Activated T-cell treated with anti-CD3 and anti-CD28 coated beads, Interleukin-2, amount 50 U/mL, for 24 hours (primary cell): ENCODE data around the gene BEGAIN.

Experiments
- DNase-seq: peaks from one replicate; pipeline ENCODE4 v3.0.0-alpha.2; 2020
- H3K27ac Mint-ChIP-seq: 2 replicates; pipeline ENCODE4 v1.8.0; 2020; ENCODE audit warnings: mild to moderate bottlenecking, mixed read lengths
- H3K27me3 Mint-ChIP-seq: 2 replicates; pipeline ENCODE4 v1.8.0; 2020; ENCODE audit warnings: mixed read lengths
- H3K36me3 Mint-ChIP-seq: 2 replicates; pipeline ENCODE4 v1.8.0; 2020; ENCODE audit warnings: low read depth, mixed read lengths
- H3K4me1 Mint-ChIP-seq: 2 replicates; pipeline ENCODE4 v1.8.0; 2020; ENCODE audit warnings: low read depth, mixed read lengths
- H3K4me3 Mint-ChIP-seq: 2 replicates; pipeline ENCODE4 v1.8.0; 2020; ENCODE audit warnings: mild to moderate bottlenecking, moderate library complexity, mixed read lengths
- H3K9me3 Mint-ChIP-seq: 2 replicates; pipeline ENCODE4 v1.8.0; 2020; ENCODE audit warnings: mixed read lengths

The BEGAIN gene

DNA sequence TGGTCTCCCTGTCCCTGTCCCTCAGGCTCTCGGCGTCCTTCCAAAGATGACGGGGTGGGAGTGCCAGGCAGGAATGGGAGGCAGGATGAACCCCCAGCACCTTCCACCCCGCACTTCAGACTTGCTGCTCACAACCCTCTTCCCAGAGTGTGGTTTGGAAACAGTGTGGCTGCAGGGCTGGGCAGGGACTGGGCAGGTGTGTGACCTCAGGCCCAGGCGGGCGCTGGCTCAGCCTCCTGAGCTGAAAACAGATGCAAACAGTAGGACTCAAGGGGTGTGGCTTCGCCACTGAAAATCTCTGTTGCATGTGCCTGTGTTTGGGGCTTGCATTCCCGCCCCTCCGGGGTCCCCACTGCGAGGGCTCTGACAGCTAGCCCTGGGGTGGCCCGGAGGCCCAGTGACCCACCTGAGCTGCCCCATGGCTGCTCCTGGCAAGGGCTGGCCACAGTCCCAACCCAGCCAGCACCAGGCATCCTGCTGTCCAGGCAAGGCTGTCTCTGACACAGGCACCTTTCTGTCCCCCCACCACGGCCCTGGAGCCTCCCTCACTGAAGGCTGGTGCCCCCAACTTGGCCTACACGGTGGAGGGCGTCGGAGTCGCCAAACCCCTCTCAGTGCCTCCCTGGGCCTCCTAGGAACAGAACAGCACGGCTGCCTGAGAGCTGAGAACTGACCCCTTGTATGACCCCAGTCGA, 46.1 kb downstream of the BEGAIN start:
- DNase-seq, result no peak
- no peak overlapping the region for H3K27ac Mint-ChIP-seq
- no peaks in the 10 kb centered on the region for H3K27me3 Mint-ChIP-seq
- no peaks in the 10 kb centered on the region for H3K9me3 Mint-ChIP-seq
- H3K4me1 Mint-ChIP-seq, result peaks cover 1% of the 10 kb centered on the region
- H3K36me3 Mint-ChIP-seq, result no peaks in the 10 kb centered on the region
- H3K4me3 Mint-ChIP-seq, result no peak overlapping the region

GRCh38 chr14:100540141-100540925, 46.9 kb downstream of the BEGAIN start:
- no peaks in the 10 kb centered on the region for H3K9me3 Mint-ChIP-seq
- H3K36me3 Mint-ChIP-seq, result no peaks in the 10 kb centered on the region
- H3K27ac Mint-ChIP-seq, result no peak overlapping the region
- H3K27me3 Mint-ChIP-seq, result no peaks in the 10 kb centered on the region
- DNase-seq, result no peak
- H3K4me3 Mint-ChIP-seq, result no peak overlapping the region
- no peaks in the 10 kb centered on the region for H3K4me1 Mint-ChIP-seq

- no peak for DNase-seq
- Mint-ChIP-seq H3K27ac (no peak overlapping the region), H3K27me3 (no peaks in the 10 kb centered on the region), H3K9me3 (no peaks in the 10 kb centered on the region), H3K4me1 (no peaks in the 10 kb centered on the region), H3K36me3 (no peaks in the 10 kb centered on the region), H3K4me3 (no peak overlapping the region)
Observed at GRCh38 chr14:100539766-100540140, 47.5 kb downstream of the BEGAIN start.

- no peaks in the 10 kb centered on the region for H3K36me3 Mint-ChIP-seq
- no peaks in the 10 kb centered on the region for H3K4me1 Mint-ChIP-seq
- H3K27ac Mint-ChIP-seq, result no peak overlapping the region
- no peaks in the 10 kb centered on the region for H3K9me3 Mint-ChIP-seq
- no peak overlapping the region for H3K4me3 Mint-ChIP-seq
- no peak for DNase-seq
- no peaks in the 10 kb centered on the region for H3K27me3 Mint-ChIP-seq
Observed at GRCh38 chr14:100539003-100539660, 48.1 kb downstream of the BEGAIN start.

- no peak for DNase-seq
- no peaks in the 10 kb centered on the region for H3K36me3 Mint-ChIP-seq
- H3K27me3 Mint-ChIP-seq, result no peaks in the 10 kb centered on the region
- peaks cover 2% of the 10 kb centered on the region for H3K4me1 Mint-ChIP-seq
- H3K9me3 Mint-ChIP-seq, result no peaks in the 10 kb centered on the region
- no peak overlapping the region for H3K4me3 Mint-ChIP-seq
- no peak overlapping the region for H3K27ac Mint-ChIP-seq
Observed at GRCh38 chr14:100538351-100539002, 48.7 kb downstream of the BEGAIN start.

- peak; percentile 17 for DNase-seq
- no peak overlapping the region for H3K27ac Mint-ChIP-seq
- H3K4me1 Mint-ChIP-seq, result peaks cover 2% of the 10 kb centered on the region
- no peaks in the 10 kb centered on the region for H3K9me3 Mint-ChIP-seq
- no peaks in the 10 kb centered on the region for H3K36me3 Mint-ChIP-seq
- H3K27me3 Mint-ChIP-seq, result no peaks in the 10 kb centered on the region
- H3K4me3 Mint-ChIP-seq, result no peak overlapping the region
Observed at GRCh38 chr14:100537446-100538350, 49.5 kb downstream of the BEGAIN start.

GRCh38 chr14:100536721-100537445, 50.3 kb downstream of the BEGAIN start:
- no peaks in the 10 kb centered on the region for H3K9me3 Mint-ChIP-seq
- no peak overlapping the region for H3K27ac Mint-ChIP-seq
- no peaks in the 10 kb centered on the region for H3K36me3 Mint-ChIP-seq
- no peak overlapping the region for H3K4me3 Mint-ChIP-seq
- H3K4me1 Mint-ChIP-seq, result peaks cover 2% of the 10 kb centered on the region
- peak; percentile 3 for DNase-seq
- no peaks in the 10 kb centered on the region for H3K27me3 Mint-ChIP-seq

- H3K9me3 Mint-ChIP-seq, result no peaks in the 10 kb centered on the region
- no peak overlapping the region for H3K4me3 Mint-ChIP-seq
- no peaks in the 10 kb centered on the region for H3K27me3 Mint-ChIP-seq
- no peak for DNase-seq
- no peak overlapping the region for H3K27ac Mint-ChIP-seq
- H3K36me3 Mint-ChIP-seq, result no peaks in the 10 kb centered on the region
- H3K4me1 Mint-ChIP-seq, result peaks cover 2% of the 10 kb centered on the region
Observed at GRCh38 chr14:100536121-100536510, 51.1 kb downstream of the BEGAIN start.

DNA sequence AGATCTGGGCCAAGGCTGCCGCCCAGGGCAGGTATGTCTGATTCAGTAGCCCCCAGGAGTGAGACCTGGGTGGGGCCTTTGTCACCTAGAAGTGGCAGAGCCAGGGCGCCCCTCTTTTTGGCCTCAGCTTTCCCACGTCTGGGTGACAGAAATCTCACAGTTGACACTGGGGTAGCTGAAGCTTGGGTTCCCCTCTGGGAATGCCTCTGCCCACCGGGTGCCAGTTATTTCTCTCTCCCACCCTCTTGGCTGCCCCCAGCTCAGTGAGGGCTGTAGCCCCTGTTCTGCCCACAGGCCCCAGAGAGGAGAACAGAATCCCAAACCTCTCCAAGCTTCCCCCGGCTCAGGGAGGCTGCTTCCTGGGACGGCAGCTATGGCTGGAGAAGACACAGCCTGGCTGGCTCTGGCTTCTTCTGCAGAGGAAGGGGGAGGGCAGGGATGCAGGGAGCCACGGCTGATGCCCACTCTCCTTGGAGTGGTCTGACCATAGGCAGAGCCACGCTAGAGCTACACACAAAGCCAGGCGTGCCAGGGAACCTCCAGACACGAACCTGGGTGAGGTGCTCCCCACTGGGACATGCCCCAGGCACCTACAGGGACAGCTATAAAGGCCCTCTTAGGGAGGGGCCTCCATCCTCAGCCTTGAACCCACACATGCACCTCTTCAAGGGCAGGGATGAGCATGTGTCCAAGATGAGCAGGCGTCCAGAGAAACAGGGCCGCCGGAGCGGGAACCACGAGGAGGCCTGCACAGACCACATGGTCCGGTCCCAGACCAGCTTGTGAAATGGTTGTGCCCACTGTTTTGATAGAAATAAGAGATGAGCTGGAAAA, 51.7 kb downstream of the BEGAIN start:
- H3K4me1 Mint-ChIP-seq, result peaks cover 2% of the 10 kb centered on the region
- no peaks in the 10 kb centered on the region for H3K27me3 Mint-ChIP-seq
- no peak overlapping the region for H3K4me3 Mint-ChIP-seq
- no peak overlapping the region for H3K27ac Mint-ChIP-seq
- H3K9me3 Mint-ChIP-seq, result no peaks in the 10 kb centered on the region
- peak; percentile 15 for DNase-seq
- H3K36me3 Mint-ChIP-seq, result no peaks in the 10 kb centered on the region

DNA sequence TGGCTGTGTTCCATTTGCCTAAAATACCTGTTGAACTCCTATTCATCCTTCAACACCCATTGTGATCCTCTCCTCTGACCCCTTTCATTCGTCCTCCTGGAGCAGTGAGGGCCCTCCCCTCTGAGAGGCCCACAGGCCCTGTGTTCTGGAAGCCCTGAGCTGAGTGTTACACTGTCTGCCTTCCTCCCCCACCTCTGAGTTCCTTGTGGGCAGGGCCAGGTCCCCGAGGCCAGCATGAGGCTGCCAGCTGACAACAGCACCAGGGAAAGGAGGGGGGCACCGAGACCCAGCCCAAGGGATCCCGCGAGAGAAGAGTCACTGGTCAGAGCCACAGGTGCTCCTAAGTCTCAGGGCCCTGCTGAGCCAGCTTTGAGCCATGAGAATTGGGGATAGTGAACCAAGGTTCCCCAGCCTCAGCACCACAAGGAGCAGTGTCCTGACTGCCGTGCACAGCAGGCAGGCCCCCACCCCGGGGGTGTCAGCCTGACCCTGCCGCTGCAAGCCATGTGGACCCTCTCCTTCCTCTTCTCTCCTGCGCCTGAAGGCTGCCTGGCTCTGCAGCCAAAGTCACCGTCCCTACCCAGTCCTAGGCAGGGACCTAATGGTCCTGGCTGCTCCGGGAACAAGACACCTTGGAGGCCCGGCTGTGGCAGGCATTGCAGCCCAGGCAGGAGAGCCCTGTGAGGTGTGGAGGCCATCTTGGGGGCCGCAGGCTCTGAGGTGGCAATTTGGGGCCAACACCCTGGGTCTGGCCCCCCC, 52.5 kb downstream of the BEGAIN start:
- Mint-ChIP-seq H3K36me3 (no peaks in the 10 kb centered on the region), H3K4me1 (peaks cover 2% of the 10 kb centered on the region), H3K9me3 (no peaks in the 10 kb centered on the region), H3K4me3 (no peak overlapping the region), H3K27me3 (no peaks in the 10 kb centered on the region), H3K27ac (peak overlapping the region; percentile 4)
- peak; percentile 16 for DNase-seq

GRCh38 chr14:100533656-100534485, 53.3 kb downstream of the BEGAIN start:
- DNase-seq, result peak; percentile 24
- Mint-ChIP-seq H3K9me3 (no peaks in the 10 kb centered on the region), H3K27ac (no peak overlapping the region), H3K36me3 (no peaks in the 10 kb centered on the region), H3K4me3 (no peak overlapping the region), H3K4me1 (peaks cover 2% of the 10 kb centered on the region), H3K27me3 (no peaks in the 10 kb centered on the region)
